ENCODE results near the gene ZDHHC13. TPM values are rescaled to one million over a fixed set of nuclear protein-coding genes. Genes with fewer than 3 reads are reported as not detected.

The ZDHHC13 gene
- total RNA-seq, 1 donor from 2014 or later: 18.2 TPM

DNA sequence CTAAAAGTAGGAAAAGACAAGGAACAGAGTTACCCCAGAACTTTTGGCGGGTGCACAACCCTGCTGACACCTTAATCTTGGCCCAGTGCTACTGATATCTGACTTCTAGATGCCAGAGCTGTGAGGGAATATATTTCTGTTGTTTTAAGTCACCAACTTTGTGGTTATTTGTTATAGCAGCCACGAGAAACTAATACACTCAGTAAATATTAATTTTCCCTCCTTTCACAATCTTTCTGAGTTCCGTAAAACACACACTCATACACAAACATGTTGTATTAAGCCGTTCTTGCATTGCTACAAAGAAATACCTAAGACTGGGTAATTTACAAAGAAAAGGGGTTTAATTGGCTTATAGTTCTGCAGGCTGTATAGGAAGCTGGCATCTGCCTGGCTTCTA lies 16.1 kb upstream of the ZDHHC13 start:
- Mint-ChIP-seq H3K9me3 (no peaks in the 10 kb centered on the region), H3K36me3 (no peaks in the 10 kb centered on the region), H3K27ac (no peak overlapping the region), H3K27me3 (peaks cover 9% of the 10 kb centered on the region), H3K4me1 (ENCODE audit: unreplicated experiment) (no peaks in the 10 kb centered on the region), H3K4me3 (no peak overlapping the region)
- DNase-seq (ENCODE audit: extremely low spot score, unreplicated experiment): no peak
- TF ChIP-seq, protein P1, sequence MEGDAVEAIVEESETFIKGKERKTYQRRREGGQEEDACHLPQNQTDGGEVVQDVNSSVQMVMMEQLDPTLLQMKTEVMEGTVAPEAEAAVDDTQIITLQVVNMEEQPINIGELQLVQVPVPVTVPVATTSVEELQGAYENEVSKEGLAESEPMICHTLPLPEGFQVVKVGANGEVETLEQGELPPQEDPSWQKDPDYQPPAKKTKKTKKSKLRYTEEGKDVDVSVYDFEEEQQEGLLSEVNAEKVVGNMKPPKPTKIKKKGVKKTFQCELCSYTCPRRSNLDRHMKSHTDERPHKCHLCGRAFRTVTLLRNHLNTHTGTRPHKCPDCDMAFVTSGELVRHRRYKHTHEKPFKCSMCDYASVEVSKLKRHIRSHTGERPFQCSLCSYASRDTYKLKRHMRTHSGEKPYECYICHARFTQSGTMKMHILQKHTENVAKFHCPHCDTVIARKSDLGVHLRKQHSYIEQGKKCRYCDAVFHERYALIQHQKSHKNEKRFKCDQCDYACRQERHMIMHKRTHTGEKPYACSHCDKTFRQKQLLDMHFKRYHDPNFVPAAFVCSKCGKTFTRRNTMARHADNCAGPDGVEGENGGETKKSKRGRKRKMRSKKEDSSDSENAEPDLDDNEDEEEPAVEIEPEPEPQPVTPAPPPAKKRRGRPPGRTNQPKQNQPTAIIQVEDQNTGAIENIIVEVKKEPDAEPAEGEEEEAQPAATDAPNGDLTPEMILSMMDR (conservative IDR thresholded peaks at IDR 0.05): no peak

DNA sequence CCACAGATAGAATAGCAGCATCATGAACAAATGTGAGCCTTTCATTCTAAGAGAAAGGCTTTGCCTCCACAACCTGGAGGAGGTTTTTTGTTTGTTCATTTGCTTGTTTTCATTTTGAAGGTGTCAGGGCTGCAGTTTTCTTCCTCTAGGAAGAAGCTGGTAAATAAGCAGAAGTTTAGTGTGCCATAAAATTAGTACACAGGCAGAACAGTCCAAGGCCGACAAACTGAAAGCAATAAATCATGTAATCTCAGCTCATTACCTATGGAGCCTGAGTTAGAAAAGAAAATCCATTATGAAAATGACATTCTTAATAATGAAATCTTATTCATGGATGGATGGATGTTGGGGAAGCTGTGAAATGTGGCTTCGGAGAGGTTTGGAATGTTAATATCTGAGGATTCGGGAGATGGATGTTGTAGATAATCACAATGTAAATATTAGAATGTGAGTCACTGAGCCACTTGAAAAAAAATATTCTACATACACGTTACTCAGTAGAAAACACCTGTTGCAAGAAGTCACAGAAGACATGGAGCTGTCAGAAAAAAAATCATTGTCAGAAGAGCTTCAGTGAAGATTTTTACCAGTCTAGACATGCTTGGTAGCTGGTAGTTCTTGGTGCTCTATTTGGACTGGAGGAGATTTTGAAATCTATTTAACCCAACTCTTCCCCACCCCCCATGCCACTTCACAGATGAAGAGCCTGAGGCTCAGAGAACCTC lies 15.0 kb upstream of the ZDHHC13 start:
- no peaks in the 10 kb centered on the region for H3K36me3 Mint-ChIP-seq
- H3K27me3 Mint-ChIP-seq: peaks cover 9% of the 10 kb centered on the region
- no peaks in the 10 kb centered on the region for H3K9me3 Mint-ChIP-seq
- TF ChIP-seq, protein P1 (conservative IDR thresholded peaks at IDR 0.05): no peak
- DNase-seq (ENCODE audit: extremely low spot score, unreplicated experiment): no peak
- no peak overlapping the region for H3K27ac Mint-ChIP-seq
- no peak overlapping the region for H3K4me3 Mint-ChIP-seq
- H3K4me1 Mint-ChIP-seq (ENCODE audit: unreplicated experiment): no peaks in the 10 kb centered on the region

DNA sequence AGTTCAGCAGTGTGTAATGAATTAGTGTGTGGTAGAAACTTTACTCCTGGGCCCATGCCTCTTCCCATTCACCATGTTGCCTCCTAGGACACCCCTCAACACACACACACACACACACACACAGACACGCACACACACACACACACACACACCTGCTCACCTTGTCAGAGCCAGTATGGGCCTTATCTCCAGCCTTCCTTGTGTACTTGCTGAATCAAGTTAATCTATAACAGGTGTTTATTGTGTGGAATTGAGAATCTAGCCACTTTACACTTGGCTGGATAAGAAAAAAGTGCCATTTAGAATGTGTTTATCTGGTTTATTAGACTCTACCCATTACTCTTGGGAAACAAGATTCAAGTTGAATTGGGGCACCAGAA lies 14.5 kb upstream of the ZDHHC13 start:
- Mint-ChIP-seq H3K36me3 (no peaks in the 10 kb centered on the region), H3K4me1 (ENCODE audit: unreplicated experiment) (no peaks in the 10 kb centered on the region), H3K9me3 (no peaks in the 10 kb centered on the region), H3K4me3 (no peak overlapping the region), H3K27me3 (peaks cover 7% of the 10 kb centered on the region), H3K27ac (no peak overlapping the region)
- TF ChIP-seq, protein P1 (conservative IDR thresholded peaks at IDR 0.05): no peak
- no peak for DNase-seq (ENCODE audit: extremely low spot score, unreplicated experiment)

DNA sequence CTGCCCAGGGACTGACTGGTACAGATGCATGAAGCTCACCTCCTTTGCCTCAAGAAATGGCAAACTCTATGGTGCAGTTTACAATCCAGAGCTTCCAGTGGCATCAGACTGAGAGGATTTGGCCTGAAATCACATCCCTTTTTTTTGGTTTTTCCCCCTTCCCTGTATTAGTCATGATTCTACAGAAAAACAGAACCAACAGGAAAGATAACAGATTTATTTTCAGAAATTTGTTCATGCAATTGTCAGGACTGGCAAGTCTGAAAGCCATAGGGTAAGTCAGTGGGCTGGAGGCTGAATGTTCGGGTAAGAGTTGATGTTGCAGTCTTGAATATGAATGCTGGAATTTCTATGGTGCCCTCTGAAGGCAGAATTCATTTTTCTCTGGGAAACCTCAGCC lies 12.0 kb upstream of the ZDHHC13 start:
- TF ChIP-seq, protein P1 (conservative IDR thresholded peaks at IDR 0.05): no peak
- H3K27me3 Mint-ChIP-seq: no peaks in the 10 kb centered on the region
- no peaks in the 10 kb centered on the region for H3K4me1 Mint-ChIP-seq (ENCODE audit: unreplicated experiment)
- H3K9me3 Mint-ChIP-seq: no peaks in the 10 kb centered on the region
- no peak overlapping the region for H3K27ac Mint-ChIP-seq
- no peak overlapping the region for H3K4me3 Mint-ChIP-seq
- no peaks in the 10 kb centered on the region for H3K36me3 Mint-ChIP-seq
- no peak for DNase-seq (ENCODE audit: extremely low spot score, unreplicated experiment)

DNA sequence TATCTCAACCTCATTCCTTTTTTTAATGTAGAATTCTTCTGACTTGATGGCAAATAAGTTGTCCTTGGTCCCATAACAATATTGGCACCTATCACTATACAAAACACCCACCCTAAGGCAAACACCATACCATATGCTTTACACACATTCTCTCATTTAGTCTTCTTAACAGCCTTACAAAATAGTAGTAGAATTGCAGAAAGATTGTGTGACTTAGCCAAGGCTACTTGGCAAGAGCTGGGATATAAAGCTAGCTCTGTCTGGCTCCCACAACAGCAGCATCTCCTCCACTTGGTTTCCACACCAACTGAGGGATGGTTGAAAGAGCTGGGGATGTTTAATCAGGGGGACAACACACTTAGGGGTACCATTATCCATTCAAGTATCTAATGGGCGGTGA lies 9.8 kb upstream of the ZDHHC13 start:
- DNase-seq (ENCODE audit: extremely low spot score, unreplicated experiment): no peak
- Mint-ChIP-seq H3K4me1 (ENCODE audit: unreplicated experiment) (no peaks in the 10 kb centered on the region), H3K36me3 (no peaks in the 10 kb centered on the region), H3K27me3 (peaks cover 4% of the 10 kb centered on the region), H3K4me3 (no peak overlapping the region), H3K27ac (no peak overlapping the region), H3K9me3 (no peaks in the 10 kb centered on the region)
- TF ChIP-seq, protein P1 (conservative IDR thresholded peaks at IDR 0.05): no peak
